IMR-90 (cell line): ENCODE measurements around the gene METRNL. TPM values are rescaled to one million over a fixed set of nuclear protein-coding genes. Genes with fewer than 3 reads are reported as not detected.

ENCODE experiments used
- ATAC-seq: fragments of 200-7000 bp; cut with Tn5 transposase; 2 replicates; pipeline ENCODE4 v1.9.1; 2020; ENCODE audit warnings: low read depth, mild to moderate bottlenecking, moderate library complexity
- BruUV-seq: library from RNA; stranded (reverse); fragments of 400-500 nt; replicated peaks from 2 replicates; lab custom pipeline; 2021; lab: Mats Ljungman, UMichigan
- CTCF ChIA-PET: fragments of 300-600 bp; formaldehyde crosslinking; extraction: SDS; loops from one replicate; lab custom pipeline; 2021; ENCODE audit warnings: antibody characterized with exemption; lab: Yijun Ruan, JAX
- POLR2A ChIA-PET: fragments of 300-600 bp; sonication (Branson Sonifier 250); formaldehyde crosslinking; loops from one replicate; lab custom pipeline; 2022; ENCODE audit warnings: antibody characterized with exemption; ENCODE audit not compliant: unreplicated experiment; lab: Charles Lee
- DNase-seq: peaks from one replicate; pipeline ENCODE4 v3.0.0; 2013
- H2AFZ ChIP-seq: replicated peaks from 2 replicates; pipeline ENCODE3; 2013; ENCODE audit warnings: low read length, mild to moderate bottlenecking; ENCODE audit not compliant: poor library complexity
- H2AK5ac ChIP-seq: 2 replicates; pipeline ENCODE4 v1.6.1; 2013; ENCODE audit warnings: low read depth, low read length, inconsistent platforms
- H2AK9ac ChIP-seq: replicated peaks from 2 replicates; pipeline ENCODE3; 2013; ENCODE audit warnings: mild to moderate bottlenecking, low read depth, low read length, moderate library complexity; ENCODE audit not compliant: poor library complexity
- H2BK120ac ChIP-seq: 2 replicates; pipeline ENCODE4 v1.6.1; 2013; ENCODE audit warnings: low read depth, low read length, inconsistent platforms
- H2BK15ac ChIP-seq: 3 replicates; pipeline ENCODE4 v1.6.1; 2013; ENCODE audit warnings: low read depth, low read length, inconsistent platforms
- H2BK20ac ChIP-seq: 2 replicates; pipeline ENCODE4 v1.6.1; 2013; ENCODE audit warnings: low read depth, mild to moderate bottlenecking, inconsistent platforms, low read length, moderate library complexity
- H2BK5ac ChIP-seq: 2 replicates; pipeline ENCODE4 v1.6.1; 2013; ENCODE audit warnings: mild to moderate bottlenecking, low read depth, low read length, inconsistent platforms; ENCODE audit not compliant: poor library complexity, severe bottlenecking
- H3K14ac ChIP-seq: replicated peaks from 2 replicates; pipeline ENCODE4 v1.6.1; 2013; ENCODE audit warnings: low read depth, low read length, inconsistent platforms
- H3K18ac ChIP-seq: 2 replicates; pipeline ENCODE4 v1.6.1; 2013; ENCODE audit warnings: low read depth, low read length, control low read depth
- H3K23ac ChIP-seq: 2 replicates; pipeline ENCODE4 v1.6.1; 2013; ENCODE audit warnings: low read depth, low read length, inconsistent platforms
- H3K27ac ChIP-seq: 2 replicates; pipeline ENCODE4 v1.5.1; 2013; ENCODE audit warnings: mild to moderate bottlenecking, control low read depth, low read length; ENCODE audit not compliant: insufficient read depth
- H3K27me3 ChIP-seq: 2 replicates; pipeline ENCODE4 v1.6.1; 2013; ENCODE audit warnings: low read length; ENCODE audit not compliant: control insufficient read depth, insufficient read depth
- H3K36me3 ChIP-seq: 2 replicates; pipeline ENCODE4 v1.6.1; 2013; ENCODE audit warnings: low read length, mixed read lengths; ENCODE audit not compliant: control insufficient read depth, insufficient read depth
- H3K4ac ChIP-seq: 2 replicates; pipeline ENCODE4 v1.6.1; 2013; ENCODE audit warnings: low read depth, low read length, inconsistent platforms
- H3K4me1 ChIP-seq: 2 replicates; pipeline ENCODE4 v1.6.1; 2013; ENCODE audit warnings: low read length, mixed read lengths; ENCODE audit not compliant: control insufficient read depth, insufficient read depth
- H3K4me2 ChIP-seq: 2 replicates; pipeline ENCODE4 v1.6.1; 2013; ENCODE audit warnings: low read depth, mild to moderate bottlenecking, control low read depth, low read length, moderate library complexity
- H3K4me3 ChIP-seq: 2 replicates; pipeline ENCODE4 v1.5.1; 2013; ENCODE audit warnings: low read depth, mild to moderate bottlenecking, control low read depth, low read length, moderate library complexity; ENCODE audit not compliant: insufficient read depth
- H3K56ac ChIP-seq: 2 replicates; pipeline ENCODE4 v1.6.1; 2013; ENCODE audit warnings: low read length, inconsistent platforms; ENCODE audit not compliant: insufficient read depth; ENCODE audit errors: extremely low read depth
- H3K79me1 ChIP-seq, 2 experiments: 2 replicates each; pipeline ENCODE4 v1.6.1; 2013; ENCODE audit warnings: low read length in 2 of 2, inconsistent platforms in 1 of 2, low read depth in 1 of 2
- H3K9ac ChIP-seq: 2 replicates; pipeline ENCODE4 v1.6.1; 2013; ENCODE audit warnings: low read depth, low read length, control low read depth
- H3K9me1 ChIP-seq: 2 replicates; pipeline ENCODE4 v1.6.1; 2013; ENCODE audit warnings: low read length, inconsistent platforms; ENCODE audit not compliant: insufficient read depth
- H3K9me3 ChIP-seq: 2 replicates; pipeline ENCODE4 v1.6.1; 2013; ENCODE audit warnings: low read length; ENCODE audit not compliant: control insufficient read depth, insufficient read depth
- H4K20me1 ChIP-seq: 2 replicates; pipeline ENCODE4 v1.6.1; 2013; ENCODE audit warnings: low read length, inconsistent platforms; ENCODE audit not compliant: insufficient read depth
- H4K5ac ChIP-seq: 2 replicates; pipeline ENCODE4 v1.6.1; 2013; ENCODE audit warnings: mild to moderate bottlenecking, low read depth, low read length, control low read depth
- H4K8ac ChIP-seq, 2 experiments: 2 replicates each; pipeline ENCODE4 v1.6.1; 2013; ENCODE audit warnings: low read depth in 2 of 2, low read length in 2 of 2, control low read depth in 1 of 2, inconsistent platforms in 1 of 2
- H4K91ac ChIP-seq: 2 replicates; pipeline ENCODE4 v1.6.1; 2013; ENCODE audit warnings: low read depth, low read length, inconsistent platforms; ENCODE audit not compliant: insufficient read depth
- BHLHE40 ChIP-seq: fragments of 150-350 bp; IDR thresholded peaks from 2 replicates; pipeline ENCODE4 v1.6.1; 2016; ENCODE audit warnings: mild to moderate bottlenecking, low read depth, low read length
- CEBPB ChIP-seq: IDR thresholded peaks from 2 replicates; pipeline ENCODE4 v1.6.1; 2012; ENCODE audit warnings: low read depth, low read length, improper control_type of control experiment
- CHD1 ChIP-seq: IDR thresholded peaks from 2 replicates; pipeline ENCODE4 v1.6.1; 2012; ENCODE audit warnings: low read depth, low read length, improper control_type of control experiment
- CTCF ChIP-seq: conservative IDR thresholded peaks from 2 replicates; pipeline ENCODE4 v1.5.1; 2012; ENCODE audit warnings: mild to moderate bottlenecking, low read depth, low read length, improper control_type of control experiment
- ELK1 ChIP-seq: fragments of 150-350 bp; IDR thresholded peaks from 2 replicates; pipeline ENCODE4 v1.6.1; 2016; ENCODE audit warnings: low read depth, mild to moderate bottlenecking, low read length, moderate library complexity, borderline replicate concordance
- FOS ChIP-seq: fragments of 150-350 bp; IDR thresholded peaks from 2 replicates; pipeline ENCODE4 v1.6.1; 2016; ENCODE audit warnings: low read depth, low read length
- MAFK ChIP-seq: IDR thresholded peaks from 2 replicates; pipeline ENCODE4 v1.6.1; 2012; ENCODE audit warnings: low read depth, low read length, improper control_type of control experiment
- MAZ ChIP-seq: IDR thresholded peaks from 2 replicates; pipeline ENCODE4 v1.6.1; 2012; ENCODE audit warnings: low read depth, mild to moderate bottlenecking, low read length, improper control_type of control experiment, moderate library complexity, borderline replicate concordance
- MXI1 ChIP-seq: IDR thresholded peaks from 2 replicates; pipeline ENCODE4 v1.6.1; 2012; ENCODE audit warnings: low read depth, mild to moderate bottlenecking, low read length, moderate library complexity, borderline replicate concordance
- NFE2L2 ChIP-seq: fragments of 150-350 bp; IDR thresholded peaks from 2 replicates; pipeline ENCODE4 v1.6.1; 2016; ENCODE audit warnings: low read depth, mild to moderate bottlenecking, low read length
- POLR2A ChIP-seq: IDR thresholded peaks from 2 replicates; pipeline ENCODE4 v1.6.1; 2012; ENCODE audit warnings: mild to moderate bottlenecking, low read depth, low read length
- RAD21 ChIP-seq: IDR thresholded peaks from 2 replicates; pipeline ENCODE4 v1.6.1; 2012; ENCODE audit warnings: low read length, improper control_type of control experiment
- RCOR1 ChIP-seq: IDR thresholded peaks from 2 replicates; pipeline ENCODE4 v1.6.1; 2012; ENCODE audit warnings: mild to moderate bottlenecking, low read length, improper control_type of control experiment; ENCODE audit not compliant: insufficient replicate concordance
- RFX5 ChIP-seq: IDR thresholded peaks from 2 replicates; pipeline ENCODE4 v1.8.0; 2012; ENCODE audit warnings: low read depth, mild to moderate bottlenecking, low read length, moderate library complexity
- SMC3 ChIP-seq: fragments of 150-350 bp; IDR thresholded peaks from 2 replicates; pipeline ENCODE4 v1.6.1; 2016; ENCODE audit warnings: low read depth, mild to moderate bottlenecking, antibody characterized with exemption, low read length, moderate library complexity
- WGBS, 2 experiments: methylation state at CpG; one replicate each; pipeline versions ENCODE4 v1.1.5 to v1.1.7; 2013; ENCODE audit warnings: missing lambda C conversion rate in 2 of 2; ENCODE audit not compliant: insufficient read length in 1 of 2; ENCODE audit errors: extremely low coverage in 2 of 2; 5-methylcytosine and 5-hydroxymethylcytosine counted together
- dilution Hi-C: fragments of 300-500 bp; cut with HindIII; formaldehyde crosslinking; loops from one replicate; pipeline ENCODE4 v1.14.3; 2018; ENCODE audit warnings: low sequenced_read_pairs; ENCODE audit not compliant: unreplicated experiment
- in situ Hi-C: fragments of 300-500 bp; cut with MboI; formaldehyde crosslinking; loops from 3 replicates; pipeline ENCODE4 v1.14.3; 2019; ENCODE audit warnings: low sequenced_read_pairs, inconsistent platforms, mixed read lengths
- intact Hi-C: fragments of 100-400 bp; cut with micrococcal nuclease; formaldehyde crosslinking; loops from 2 replicates; pipeline ENCODE4 v1.10.0; 2022
- polyA plus RNA-seq, 3 experiments: library from polyadenylated mRNA; depleted of rRNA; stranded (reverse); fragments of >200 nt; gene quantifications; 2 replicates each; pipeline ENCODE4 v1.2.3, GENCODE V29; 2012; ENCODE audit warnings: low replicate concordance in 1 of 3
- total RNA-seq: library from RNA; depleted of rRNA; stranded (reverse); fragments of >200 nt; gene quantifications from 2 replicates; pipeline ENCODE4 v1.2.3, GENCODE V29; 2012
- TF ChIP-seq, protein P1 (sequence below): fragments of 150-350 bp; IDR thresholded peaks from 2 replicates; pipeline ENCODE4 v1.6.1; 2017; ENCODE audit warnings: mild to moderate bottlenecking, antibody characterized with exemption, low read length, low read depth

METRNL gene
- total and polyA plus RNA-seq, 2 of the 4 experiments (the other 2 are of a cell fraction): 17.9 to 48.2 TPM

DNA sequence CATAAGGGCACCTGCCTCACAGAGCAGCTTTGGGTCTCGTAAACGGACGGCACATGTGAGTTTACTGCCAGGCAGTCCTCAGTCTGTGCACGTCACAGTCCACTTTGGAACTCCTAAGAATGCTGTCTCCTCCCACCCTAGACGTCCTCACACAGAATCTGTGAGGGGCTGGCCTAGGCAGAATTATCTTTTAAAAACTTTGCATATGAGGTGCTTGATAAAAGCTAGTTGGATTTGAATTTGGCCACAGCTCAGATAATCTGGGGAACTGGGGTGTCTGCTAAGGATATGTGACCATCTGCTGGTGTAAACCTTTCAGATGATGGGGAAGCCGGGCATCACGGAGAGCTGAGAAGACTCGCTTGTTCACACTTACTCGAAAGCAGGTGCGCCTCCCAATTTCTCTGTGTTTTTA lies 64.4 kb downstream of the METRNL start:
- H3K9me1 ChIP-seq: no peaks in the 10 kb centered on the region
- WGBS, 2 experiments: 94% methylated on average over 3 of the region's 10 CpGs; no CpG with 5 or more reads in 1 of the 2 experiments
- intact Hi-C loops (no loop called here), dilution Hi-C loops (no loop called here), in situ Hi-C loops (no loop called here)
- H2AK5ac ChIP-seq: no peak overlapping the region
- TF ChIP-seq ELK1: no peak
- TF ChIP-seq MAZ: no peak
- TF ChIP-seq CTCF: no peak
- TF ChIP-seq CHD1: no peak
- TF ChIP-seq FOS: no peak
- TF ChIP-seq, protein P1, sequence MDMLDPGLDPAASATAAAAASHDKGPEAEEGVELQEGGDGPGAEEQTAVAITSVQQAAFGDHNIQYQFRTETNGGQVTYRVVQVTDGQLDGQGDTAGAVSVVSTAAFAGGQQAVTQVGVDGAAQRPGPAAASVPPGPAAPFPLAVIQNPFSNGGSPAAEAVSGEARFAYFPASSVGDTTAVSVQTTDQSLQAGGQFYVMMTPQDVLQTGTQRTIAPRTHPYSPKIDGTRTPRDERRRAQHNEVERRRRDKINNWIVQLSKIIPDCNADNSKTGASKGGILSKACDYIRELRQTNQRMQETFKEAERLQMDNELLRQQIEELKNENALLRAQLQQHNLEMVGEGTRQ: no peak
- TF ChIP-seq BHLHE40: no peak
- TF ChIP-seq MXI1: no peak
- TF ChIP-seq CEBPB: no peak
- TF ChIP-seq POLR2A: no peak
- no peak for TF ChIP-seq MAFK
- TF ChIP-seq RFX5: no peak
- TF ChIP-seq RCOR1: no peak
- no peak for TF ChIP-seq NFE2L2
- no peak for TF ChIP-seq RAD21
- TF ChIP-seq SMC3: no peak
- CTCF ChIA-PET: interaction anchor here (0.5 kb wide), 1 partner anchor 258 kb away, joined by 3 read pairs; no protein-coding TSS in a partner anchor
- no peak overlapping the region for H4K8ac ChIP-seq
- no peak overlapping the region for H2BK15ac ChIP-seq
- H3K79me1 ChIP-seq: no peaks in the 10 kb centered on the region
- no peak overlapping the region for H2BK20ac ChIP-seq
- no peaks in the 10 kb centered on the region for H3K36me3 ChIP-seq
- H2AFZ ChIP-seq: no peak overlapping the region
- no peak overlapping the region for H3K4ac ChIP-seq
- 0 out of 2 replicates have a peak, but pooled peaks cover 2% of the 10 kb centered on the region for H3K4me1 ChIP-seq
- H4K5ac ChIP-seq: no peak overlapping the region
- H4K20me1 ChIP-seq: no peaks in the 10 kb centered on the region
- peaks cover 34% of the 10 kb centered on the region for H3K27me3 ChIP-seq
- H3K18ac ChIP-seq: no peak overlapping the region
- no peak overlapping the region for H4K91ac ChIP-seq
- H2AK9ac ChIP-seq: no peak overlapping the region
- H3K4me3 ChIP-seq: no peak overlapping the region
- no peak overlapping the region for H3K4me2 ChIP-seq
- H2BK120ac ChIP-seq: no peak overlapping the region
- H3K9ac ChIP-seq: no peak overlapping the region
- DNase-seq (no peak), ATAC-seq (no peak)
- H3K56ac ChIP-seq: no peak overlapping the region
- BruUV-seq: no TSS peak
- POLR2A ChIA-PET: no interaction called here
- H2BK5ac ChIP-seq: no peak overlapping the region
- no peak overlapping the region for H3K14ac ChIP-seq
- H3K9me3 ChIP-seq: peaks cover 14% of the 10 kb centered on the region
- H3K23ac ChIP-seq: no peak overlapping the region
- no peak overlapping the region for H3K27ac ChIP-seq
